ENCODE measurements around the gene ADSS2. TPM values are rescaled to one million over a fixed set of nuclear protein-coding genes. Genes with fewer than 3 reads are reported as not detected.

Gene ADSS2
- total RNA-seq, 1 donor from 2014 or later = 38.3 TPM

GRCh38 chr1:244448279-244449036, 3.3 kb downstream of the ADSS2 start:
- no peak overlapping the region for H3K4me3 ChIP-seq
- peak overlapping the region; percentile 11 to 21 for H3K27ac ChIP-seq

DNA sequence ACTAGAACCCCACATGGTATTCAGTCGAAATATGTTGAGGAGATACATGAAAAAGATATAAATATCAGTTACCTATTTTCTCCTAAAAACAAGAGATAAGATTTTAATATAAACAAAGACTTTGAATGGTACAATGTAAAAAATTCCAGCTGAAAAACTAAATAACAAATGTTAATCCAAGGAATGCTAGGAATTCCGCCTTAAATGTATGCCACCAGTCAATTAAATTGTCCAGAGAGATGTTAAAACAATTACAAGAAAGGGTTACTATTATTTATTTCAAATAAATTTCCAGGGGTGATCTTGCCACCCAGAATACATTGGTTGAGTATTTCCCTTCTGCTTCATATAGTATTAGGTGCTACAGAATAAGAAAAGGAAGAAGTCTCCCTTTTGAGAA, 4.2 kb downstream of the ADSS2 start:
- Histone ChIP-seq H3K36me3 (no peaks in the 10 kb centered on the region), H3K27ac (peak overlapping the region in 1 of 2 donors; percentile 14), H3K27me3 (no peaks in the 10 kb centered on the region), H3K4me1 (peaks cover 9 to 46% of the 10 kb centered on the region in 2 donors), H3K4me3 (no peak overlapping the region), H3K9me3 (no peaks in the 10 kb centered on the region)
- intact Hi-C loops (cut with DNase I) = no loop called here
- TF ChIP-seq CTCF (IDR thresholded peaks at IDR 0.05) = no peak
- no peak for DNase-seq (ENCODE audit: low spot score in 2 of 2)

More at GRCh38 chr1:244448279-244449036, 3.3 kb downstream of the ADSS2 start:
- no peak for TF ChIP-seq CTCF (IDR thresholded peaks at IDR 0.05)
- no peak for DNase-seq (ENCODE audit: low spot score in 2 of 2)
- Histone ChIP-seq H3K9me3 (no peaks in the 10 kb centered on the region), H3K27me3 (no peaks in the 10 kb centered on the region), H3K4me1 (peaks cover 9 to 46% of the 10 kb centered on the region in 2 donors), H3K36me3 (no peaks in the 10 kb centered on the region)
- intact Hi-C loops (cut with DNase I) = no loop called here

GRCh38 chr1:244447024-244447423, 4.7 kb downstream of the ADSS2 start:
- Histone ChIP-seq H3K27me3 (no peaks in the 10 kb centered on the region), H3K4me1 (peaks cover 9 to 46% of the 10 kb centered on the region in 2 donors), H3K4me3 (no peak overlapping the region), H3K27ac (peak overlapping the region in 1 of 2 donors; percentile 14), H3K36me3 (no peaks in the 10 kb centered on the region), H3K9me3 (no peaks in the 10 kb centered on the region)
- intact Hi-C loops (cut with DNase I) = no loop called here
- no peak for DNase-seq (ENCODE audit: low spot score in 2 of 2)
- TF ChIP-seq CTCF (IDR thresholded peaks at IDR 0.05) = no peak

DNA sequence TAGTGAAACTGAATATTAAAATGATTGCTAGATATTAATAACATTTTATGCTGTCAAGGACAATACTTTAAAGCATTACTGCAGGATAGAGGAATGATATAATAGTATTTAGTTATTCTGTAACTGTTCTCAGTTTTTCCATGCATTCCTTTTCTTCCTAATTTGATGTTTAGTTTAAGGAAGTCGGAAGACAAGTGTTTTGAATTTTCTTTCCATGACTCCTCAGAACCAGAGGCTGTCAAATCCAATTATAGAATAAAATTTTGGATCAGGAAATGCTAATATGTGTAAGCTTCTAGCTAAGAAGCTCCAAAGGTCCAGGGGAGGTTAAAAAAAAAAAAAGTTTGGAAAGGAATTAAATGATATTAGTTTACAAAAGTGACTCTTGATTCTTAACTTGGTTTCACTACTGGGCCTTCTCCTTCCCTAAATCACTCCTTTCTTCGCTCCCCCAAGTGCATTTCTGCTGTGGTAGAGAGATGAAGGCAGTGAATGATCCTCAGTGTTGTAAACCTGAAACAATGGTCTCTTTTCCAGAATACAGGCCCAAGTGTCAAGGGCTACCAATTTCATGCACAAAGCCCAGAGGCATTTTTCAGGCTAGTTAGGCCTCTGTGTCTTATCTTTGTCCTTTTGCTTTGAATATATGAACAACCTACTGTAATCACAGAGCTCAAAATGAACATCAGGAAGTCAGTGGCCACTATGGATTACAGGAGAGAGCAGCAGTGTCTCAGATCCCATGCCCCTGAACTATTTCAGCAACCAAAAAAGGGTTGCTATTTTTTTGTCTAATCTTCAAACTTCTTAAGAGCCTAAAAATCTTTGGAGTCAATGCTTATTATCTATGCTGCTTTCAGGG, 6.2 kb downstream of the ADSS2 start:
- no peaks in the 10 kb centered on the region for H3K36me3 ChIP-seq
- DNase-seq (ENCODE audit: low spot score in 2 of 2) = no peak
- no peaks in the 10 kb centered on the region for H3K9me3 ChIP-seq
- no peaks in the 10 kb centered on the region for H3K27me3 ChIP-seq
- H3K27ac ChIP-seq = peak overlapping the region; percentile 63 to 72
- no peak for TF ChIP-seq CTCF (IDR thresholded peaks at IDR 0.05)
- H3K4me3 ChIP-seq = peak overlapping the region; percentile 2 to 9
- peaks cover 9 to 46% of the 10 kb centered on the region in 2 donors for H3K4me1 ChIP-seq
- intact Hi-C loops (cut with DNase I) = no loop called here

DNA sequence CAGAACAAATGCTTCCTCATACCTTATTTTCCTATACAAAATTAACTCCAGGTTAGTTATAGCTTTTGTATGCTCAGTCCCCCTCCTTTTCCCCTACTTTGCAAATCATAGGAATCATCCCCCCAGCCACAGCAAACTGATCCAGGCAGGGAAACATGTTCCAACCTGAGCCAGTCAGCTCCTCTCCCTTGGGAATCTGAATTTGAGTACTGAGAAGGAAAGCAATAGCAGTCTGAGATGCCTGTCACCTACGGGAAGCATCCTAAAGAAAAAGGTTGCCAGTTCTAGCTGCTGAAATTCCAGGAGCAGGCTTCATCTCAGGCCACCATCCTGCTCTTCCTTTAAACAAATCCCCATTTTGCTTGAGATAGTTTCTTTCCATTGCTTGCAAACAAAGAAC, 6.9 kb downstream of the ADSS2 start:
- peak overlapping the region; percentile 63 to 72 for H3K27ac ChIP-seq
- no peaks in the 10 kb centered on the region for H3K9me3 ChIP-seq
- DNase-seq (ENCODE audit: low spot score in 2 of 2) = no peak
- no peaks in the 10 kb centered on the region for H3K27me3 ChIP-seq
- no peaks in the 10 kb centered on the region for H3K36me3 ChIP-seq
- TF ChIP-seq CTCF (IDR thresholded peaks at IDR 0.05) = no peak
- intact Hi-C loops (cut with DNase I) = no loop called here
- H3K4me3 ChIP-seq = peak overlapping the region in 1 of 2 donors; percentile 2
- peaks cover 9 to 40% of the 10 kb centered on the region in 2 donors for H3K4me1 ChIP-seq
